GM10266 (cell line): ENCODE results near the gene PPP1R15A.

ENCODE experiments used
- DNase-seq: peaks from one replicate; pipeline ENCODE4 v3.0.0; 2012; ENCODE audit errors: extremely low spot score
- TF ChIP-seq, protein P1 (sequence below): IDR thresholded peaks from 2 replicates; pipeline ENCODE4 v1.5.1; 2012; ENCODE audit warnings: mild to moderate bottlenecking, low read depth; ENCODE audit not compliant: control insufficient read depth, insufficient read depth; ENCODE audit errors: missing control alignments

The PPP1R15A gene

DNA sequence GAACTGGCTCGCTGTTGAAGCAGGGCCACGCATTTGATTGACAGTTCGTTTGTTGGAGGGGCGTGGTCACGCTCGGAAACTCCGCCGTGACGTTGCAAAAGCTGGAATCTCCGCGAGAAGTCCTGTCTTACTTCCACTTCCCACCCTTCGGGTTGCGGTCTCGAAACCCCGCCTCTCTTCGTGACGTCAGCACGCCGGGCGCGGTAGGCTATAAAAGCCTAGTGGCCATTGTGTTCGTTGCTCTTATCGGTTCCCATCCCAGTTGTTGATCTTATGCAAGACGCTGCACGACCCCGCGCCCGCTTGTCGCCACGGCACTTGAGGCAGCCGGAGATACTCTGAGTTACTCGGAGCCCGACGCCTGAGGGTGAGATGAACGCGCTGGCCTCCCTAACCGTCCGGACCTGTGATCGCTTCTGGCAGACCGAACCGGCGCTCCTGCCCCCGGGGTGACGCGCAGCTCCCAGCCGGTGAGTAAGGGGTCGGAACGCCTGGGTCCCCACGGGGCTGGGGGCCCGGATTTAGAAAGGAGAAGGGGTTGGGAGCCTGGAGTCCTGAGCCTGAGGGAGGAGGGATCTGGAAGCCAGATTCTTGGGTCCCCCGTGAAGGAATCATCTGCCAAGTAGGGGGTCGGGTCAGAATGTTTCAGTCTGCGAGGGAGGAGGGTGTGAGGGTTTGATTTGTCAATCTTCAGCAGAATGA lies at the start of gene PPP1R15A:
Gene PPP1R15A, plus strand, starts transcription at position 240 of the 702 bp plus-strand sequence. CDS start 813 bp downstream, outside the sequence.
- TF ChIP-seq, protein P1, sequence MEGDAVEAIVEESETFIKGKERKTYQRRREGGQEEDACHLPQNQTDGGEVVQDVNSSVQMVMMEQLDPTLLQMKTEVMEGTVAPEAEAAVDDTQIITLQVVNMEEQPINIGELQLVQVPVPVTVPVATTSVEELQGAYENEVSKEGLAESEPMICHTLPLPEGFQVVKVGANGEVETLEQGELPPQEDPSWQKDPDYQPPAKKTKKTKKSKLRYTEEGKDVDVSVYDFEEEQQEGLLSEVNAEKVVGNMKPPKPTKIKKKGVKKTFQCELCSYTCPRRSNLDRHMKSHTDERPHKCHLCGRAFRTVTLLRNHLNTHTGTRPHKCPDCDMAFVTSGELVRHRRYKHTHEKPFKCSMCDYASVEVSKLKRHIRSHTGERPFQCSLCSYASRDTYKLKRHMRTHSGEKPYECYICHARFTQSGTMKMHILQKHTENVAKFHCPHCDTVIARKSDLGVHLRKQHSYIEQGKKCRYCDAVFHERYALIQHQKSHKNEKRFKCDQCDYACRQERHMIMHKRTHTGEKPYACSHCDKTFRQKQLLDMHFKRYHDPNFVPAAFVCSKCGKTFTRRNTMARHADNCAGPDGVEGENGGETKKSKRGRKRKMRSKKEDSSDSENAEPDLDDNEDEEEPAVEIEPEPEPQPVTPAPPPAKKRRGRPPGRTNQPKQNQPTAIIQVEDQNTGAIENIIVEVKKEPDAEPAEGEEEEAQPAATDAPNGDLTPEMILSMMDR: no peak
- DNase-seq: peak; percentile 96

- no peak for DNase-seq
- TF ChIP-seq, protein P1: no peak
These were observed 49.7 kb upstream of the PPP1R15A start for GRCh38 chr19:48822514-48822913.

DNA sequence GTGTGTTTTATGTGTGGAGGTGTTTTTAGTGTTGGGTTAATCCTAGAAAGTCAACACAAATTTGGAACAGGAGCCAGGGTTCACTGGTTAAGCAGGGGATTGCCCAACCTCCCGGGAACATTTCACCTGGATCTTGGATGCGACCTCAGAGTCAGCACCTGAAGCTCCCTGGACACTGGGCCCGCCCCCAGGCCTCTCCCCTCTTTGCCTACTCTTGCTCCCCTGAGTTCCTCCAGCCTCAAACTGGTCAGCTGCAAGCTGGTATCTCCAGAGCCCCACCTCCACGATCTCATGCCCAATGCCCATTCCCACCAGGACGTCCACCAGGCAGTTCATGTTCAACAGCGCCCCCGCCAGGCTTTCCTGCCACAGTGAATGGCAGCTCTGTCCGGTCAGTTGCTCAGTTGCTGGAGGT lies 45.6 kb upstream of the PPP1R15A start:
- no peak for DNase-seq
- TF ChIP-seq, protein P1: no peak

GRCh38 chr19:48830088-48830487 lies 42.1 kb upstream of the PPP1R15A start:
- no peak for DNase-seq
- TF ChIP-seq, protein P1: no peak

- no peak for DNase-seq
- TF ChIP-seq, protein P1: no peak
These were observed 41.3 kb upstream of the PPP1R15A start for GRCh38 chr19:48830965-48831364.

DNA sequence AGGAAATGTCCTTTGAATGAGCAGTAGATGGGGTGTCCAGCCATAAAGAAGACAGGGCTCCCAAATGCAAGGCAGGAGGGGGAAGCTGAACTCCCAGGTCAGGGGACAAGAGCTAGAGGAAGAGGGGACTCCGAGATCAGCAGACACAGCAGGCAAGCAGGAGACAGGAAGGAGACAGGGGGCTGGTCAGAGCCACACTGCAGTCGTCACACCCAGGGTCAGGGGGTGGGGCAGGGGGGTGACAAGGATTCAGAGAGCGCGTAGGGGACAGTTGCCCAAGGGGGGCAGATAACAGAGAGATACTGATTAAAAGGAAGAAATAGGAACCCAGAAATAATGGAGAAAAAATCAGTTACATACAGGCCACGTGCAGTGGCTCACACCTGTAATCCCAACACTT lies 39.2 kb upstream of the PPP1R15A start:
- TF ChIP-seq, protein P1: no peak
- no peak for DNase-seq

- TF ChIP-seq, protein P1: no peak
- no peak for DNase-seq
These were observed 38.2 kb upstream of the PPP1R15A start for GRCh38 chr19:48833977-48834376.
